DND-41 (cell line): Measurements from ENCODE around the gene IL1RL1.

Experiments used
- ATAC-seq: fragments of 200-7000 bp; cut with Tn5 transposase; 3 replicates; pipeline ENCODE4 v1.9.1; 2021; ENCODE audit warnings: low read depth; ENCODE audit not compliant: insufficient read depth
- DNase-seq: peaks from one replicate; pipeline ENCODE4 v3.0.0-alpha.2; 2020
- H2AFZ ChIP-seq: 2 replicates; pipeline ENCODE4 v1.6.0; 2012; ENCODE audit warnings: low read depth, low read length
- H3K27ac ChIP-seq: 2 replicates; pipeline ENCODE4 v1.5.1; 2012; ENCODE audit warnings: low read length, inconsistent platforms
- H3K27me3 ChIP-seq: fragments of 200-600 bp; sonication (generic); 2 replicates; pipeline ENCODE4 v1.6.0; 2012; ENCODE audit warnings: low read length, mild to moderate bottlenecking, inconsistent platforms; ENCODE audit not compliant: insufficient read depth, poor library complexity
- H3K36me3 ChIP-seq: 2 replicates; pipeline ENCODE4 v1.5.1; 2012; ENCODE audit warnings: low read length, inconsistent platforms; ENCODE audit not compliant: insufficient read depth
- H3K4me1 ChIP-seq: 2 replicates; pipeline ENCODE4 v1.5.1; 2012; ENCODE audit warnings: mild to moderate bottlenecking, low read length; ENCODE audit not compliant: insufficient read depth
- H3K4me2 ChIP-seq: 2 replicates; pipeline ENCODE4 v1.6.0; 2012; ENCODE audit warnings: mild to moderate bottlenecking, moderate library complexity, low read length, inconsistent platforms; ENCODE audit not compliant: insufficient read depth
- H3K4me3 ChIP-seq, 2 experiments: fragments of 200-600 bp in 1 of 2; shearing (Covaris generic) in 1 of 2; 2 replicates each; pipeline ENCODE4 v1.5.1; 2012 to 2016; ENCODE audit warnings: inconsistent platforms in 2 of 2, low read length in 2 of 2, mild to moderate bottlenecking in 2 of 2, low read depth in 1 of 2, moderate library complexity in 1 of 2
- H3K79me2 ChIP-seq: 2 replicates; pipeline ENCODE4 v1.6.0; 2012; ENCODE audit warnings: low read length, inconsistent platforms; ENCODE audit not compliant: insufficient read depth
- H3K9ac ChIP-seq: 2 replicates; pipeline ENCODE4 v1.6.0; 2012; ENCODE audit warnings: low read depth, mild to moderate bottlenecking, inconsistent platforms, low read length, moderate library complexity
- H3K9me3 ChIP-seq: 2 replicates; pipeline ENCODE4 v1.5.1; 2012; ENCODE audit warnings: low read length, moderate library complexity, mild to moderate bottlenecking, inconsistent platforms; ENCODE audit not compliant: insufficient read depth, severe bottlenecking
- H4K20me1 ChIP-seq: 2 replicates; pipeline ENCODE4 v1.6.0; 2012; ENCODE audit warnings: low read length; ENCODE audit not compliant: insufficient read depth
- EZH2 ChIP-seq: IDR thresholded peaks from 3 replicates; pipeline ENCODE4 v1.6.1; 2012; ENCODE audit warnings: borderline replicate concordance, low read depth, mild to moderate bottlenecking, moderate library complexity, low read length, inconsistent platforms; ENCODE audit not compliant: severe bottlenecking
- TF ChIP-seq, protein P1 (sequence below): IDR thresholded peaks from 2 replicates; pipeline ENCODE4 v1.5.1; 2012; ENCODE audit warnings: borderline replicate concordance, low read length, moderate library complexity, mild to moderate bottlenecking; ENCODE audit not compliant: poor library complexity, severe bottlenecking; ENCODE audit errors: extremely low read depth

The IL1RL1 gene

DNA sequence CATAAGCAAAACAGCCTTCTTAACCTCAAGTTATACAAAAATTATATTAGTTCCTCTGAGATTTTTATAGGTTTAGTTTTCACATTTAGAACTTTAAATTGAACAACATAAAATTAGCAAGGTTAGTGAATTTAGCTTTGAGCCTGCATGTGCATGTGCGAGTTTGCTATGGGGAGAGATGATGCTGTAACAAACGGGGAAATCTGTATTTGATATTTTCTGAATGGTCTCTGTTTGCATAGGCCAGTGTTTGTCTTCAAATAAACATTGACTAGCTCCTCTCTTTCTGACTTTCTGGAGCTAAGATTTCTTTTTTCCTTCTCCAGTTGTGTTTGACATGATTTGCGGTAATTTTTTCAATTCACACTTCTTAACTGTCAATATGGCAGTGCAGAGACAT is 80.7 kb downstream of the IL1RL1 start:
- TF ChIP-seq EZH2 = no peak
- TF ChIP-seq, protein P1, sequence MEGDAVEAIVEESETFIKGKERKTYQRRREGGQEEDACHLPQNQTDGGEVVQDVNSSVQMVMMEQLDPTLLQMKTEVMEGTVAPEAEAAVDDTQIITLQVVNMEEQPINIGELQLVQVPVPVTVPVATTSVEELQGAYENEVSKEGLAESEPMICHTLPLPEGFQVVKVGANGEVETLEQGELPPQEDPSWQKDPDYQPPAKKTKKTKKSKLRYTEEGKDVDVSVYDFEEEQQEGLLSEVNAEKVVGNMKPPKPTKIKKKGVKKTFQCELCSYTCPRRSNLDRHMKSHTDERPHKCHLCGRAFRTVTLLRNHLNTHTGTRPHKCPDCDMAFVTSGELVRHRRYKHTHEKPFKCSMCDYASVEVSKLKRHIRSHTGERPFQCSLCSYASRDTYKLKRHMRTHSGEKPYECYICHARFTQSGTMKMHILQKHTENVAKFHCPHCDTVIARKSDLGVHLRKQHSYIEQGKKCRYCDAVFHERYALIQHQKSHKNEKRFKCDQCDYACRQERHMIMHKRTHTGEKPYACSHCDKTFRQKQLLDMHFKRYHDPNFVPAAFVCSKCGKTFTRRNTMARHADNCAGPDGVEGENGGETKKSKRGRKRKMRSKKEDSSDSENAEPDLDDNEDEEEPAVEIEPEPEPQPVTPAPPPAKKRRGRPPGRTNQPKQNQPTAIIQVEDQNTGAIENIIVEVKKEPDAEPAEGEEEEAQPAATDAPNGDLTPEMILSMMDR = no peak
- no peaks in the 10 kb centered on the region for H4K20me1 ChIP-seq
- H3K4me3 ChIP-seq = no peak overlapping the region
- no peaks in the 10 kb centered on the region for H3K79me2 ChIP-seq
- H3K27ac ChIP-seq = no peak overlapping the region
- H3K9ac ChIP-seq = no peak overlapping the region
- H3K4me2 ChIP-seq = no peak overlapping the region
- no peaks in the 10 kb centered on the region for H3K9me3 ChIP-seq
- DNase-seq (no peak), ATAC-seq (no peak)
- peaks cover 3% of the 10 kb centered on the region for H3K27me3 ChIP-seq
- H2AFZ ChIP-seq = no peak overlapping the region
- H3K4me1 ChIP-seq = no peaks in the 10 kb centered on the region
- H3K36me3 ChIP-seq = no peaks in the 10 kb centered on the region

DNA sequence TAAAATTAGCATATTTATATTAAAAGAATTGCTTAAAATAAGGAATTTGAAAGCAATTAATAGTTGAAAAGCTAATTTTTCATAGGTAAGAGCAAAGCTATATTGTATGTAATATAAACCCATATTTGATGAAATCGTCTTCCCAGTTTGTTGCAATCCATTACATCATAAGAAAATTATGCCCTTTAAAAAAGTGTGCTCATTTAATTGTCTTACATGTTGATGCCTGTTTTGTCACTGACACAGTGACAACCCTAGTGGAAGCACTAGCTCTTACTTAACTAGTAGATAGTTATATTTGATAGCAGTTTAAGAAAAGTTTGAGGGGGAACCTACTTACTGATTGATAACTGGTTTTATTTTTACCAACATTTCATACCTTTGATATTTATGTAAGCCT is 81.6 kb downstream of the IL1RL1 start:
- peaks cover 3% of the 10 kb centered on the region for H3K27me3 ChIP-seq

DNA sequence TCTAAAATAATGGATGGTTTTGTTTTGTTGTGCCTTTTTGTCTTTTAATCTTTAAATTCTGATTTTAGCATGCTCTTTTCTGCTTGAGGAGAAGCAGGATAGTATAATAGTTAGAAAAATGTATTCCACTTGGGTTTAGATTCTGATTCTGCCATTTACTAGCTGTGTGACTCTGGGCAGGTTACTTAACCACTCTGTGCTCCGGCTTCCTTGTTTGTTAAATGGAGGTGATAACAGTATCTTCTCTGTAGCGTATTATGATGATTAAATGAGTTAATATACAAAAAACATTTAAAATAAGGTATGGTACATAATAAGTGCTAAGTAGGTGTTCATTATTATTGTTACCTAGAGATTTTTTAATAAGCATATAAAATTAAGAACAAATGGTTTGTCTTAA is 84.6 kb downstream of the IL1RL1 start:
- ATAC-seq (no peak), DNase-seq (no peak)
- Histone ChIP-seq H3K9me3 (no peaks in the 10 kb centered on the region), H3K79me2 (no peaks in the 10 kb centered on the region), H3K27me3 (peaks cover 3% of the 10 kb centered on the region), H3K4me3 (no peak overlapping the region), H3K27ac (no peak overlapping the region), H2AFZ (no peak overlapping the region), H3K4me1 (no peaks in the 10 kb centered on the region), H4K20me1 (no peaks in the 10 kb centered on the region), H3K36me3 (no peaks in the 10 kb centered on the region), H3K4me2 (no peak overlapping the region), H3K9ac (no peak overlapping the region)
- no peak for TF ChIP-seq EZH2
- TF ChIP-seq, protein P1 = no peak

More for the DNA sequence above, 81.6 kb downstream of the IL1RL1 start:
- no peak overlapping the region for H3K9ac ChIP-seq
- no peaks in the 10 kb centered on the region for H3K36me3 ChIP-seq
- no peaks in the 10 kb centered on the region for H4K20me1 ChIP-seq
- no peak overlapping the region for H3K27ac ChIP-seq
- no peak overlapping the region for H3K4me2 ChIP-seq
- TF ChIP-seq EZH2 = no peak
- TF ChIP-seq, protein P1 = no peak
- H2AFZ ChIP-seq = no peak overlapping the region
- DNase-seq (no peak), ATAC-seq (no peak)
- no peak overlapping the region for H3K4me3 ChIP-seq
- no peaks in the 10 kb centered on the region for H3K9me3 ChIP-seq
- no peaks in the 10 kb centered on the region for H3K79me2 ChIP-seq
- no peaks in the 10 kb centered on the region for H3K4me1 ChIP-seq

DNA sequence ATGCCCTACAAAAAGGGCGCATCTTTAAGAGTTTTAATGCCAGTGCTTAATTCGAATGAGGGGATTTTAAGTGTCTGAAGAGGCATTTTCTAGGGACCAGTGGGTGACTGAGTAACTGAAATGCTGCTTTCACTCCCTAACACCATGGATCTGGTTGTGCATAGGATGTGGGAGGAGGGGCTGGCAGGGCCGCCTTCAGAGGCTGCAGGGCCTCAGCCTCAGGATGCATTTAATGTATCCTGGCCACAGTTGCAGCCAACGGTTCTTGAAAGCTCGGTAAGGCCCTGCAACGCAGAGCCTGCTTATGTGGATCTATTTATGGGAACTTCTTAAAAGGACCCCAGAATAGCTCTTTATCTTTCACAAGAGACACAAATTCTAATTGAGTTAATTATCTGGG is 85.8 kb downstream of the IL1RL1 start:
- Histone ChIP-seq H3K79me2 (no peaks in the 10 kb centered on the region), H3K4me2 (no peak overlapping the region), H2AFZ (no peak overlapping the region), H3K4me3 (no peak overlapping the region), H3K36me3 (no peaks in the 10 kb centered on the region), H4K20me1 (no peaks in the 10 kb centered on the region), H3K4me1 (no peaks in the 10 kb centered on the region), H3K27me3 (peaks cover 3% of the 10 kb centered on the region), H3K9me3 (no peaks in the 10 kb centered on the region), H3K27ac (no peak overlapping the region), H3K9ac (no peak overlapping the region)
- DNase-seq (no peak), ATAC-seq (no peak)
- TF ChIP-seq, protein P1 = no peak
- TF ChIP-seq EZH2 = no peak
